Forelimb muscle (tissue), 1 donor: Measurements from ENCODE around the gene TTC28. TPM values are rescaled to one million over a fixed set of nuclear protein-coding genes. Genes with fewer than 3 reads are reported as not detected.

Experiments
- DNase-seq: peaks from one replicate; pipeline ENCODE4 v3.0.0-alpha.2; 2013; ENCODE audit warnings: low read depth
- polyA plus RNA-seq: library from polyadenylated mRNA; unstranded; fragments of 120-200 nt; gene quantifications from one replicate; pipeline ENCODE4 v1.2.1, GENCODE V29; 2013; ENCODE audit not compliant: insufficient read length

TTC28 gene
- polyA plus RNA-seq, 1 donor = 24.9 TPM

- no peak for DNase-seq
These were observed 654.3 kb downstream of the TTC28 start for GRCh38 chr22:28025333-28025732.

- DNase-seq = no peak
These were observed 655.2 kb downstream of the TTC28 start for GRCh38 chr22:28024422-28024888.

- DNase-seq = no peak
These were observed 655.9 kb downstream of the TTC28 start for GRCh38 chr22:28023774-28024173.

GRCh38 chr22:28023036-28023435, 656.6 kb downstream of the TTC28 start:
- no peak for DNase-seq

- no peak for DNase-seq
These were observed 657.5 kb downstream of the TTC28 start for GRCh38 chr22:28021998-28022660.

GRCh38 chr22:28021116-28021997, 658.3 kb downstream of the TTC28 start:
- DNase-seq = no peak

- DNase-seq = no peak
These were observed 659.5 kb downstream of the TTC28 start for GRCh38 chr22:28019881-28020861.

GRCh38 chr22:28019360-28019759, 660.3 kb downstream of the TTC28 start:
- DNase-seq = no peak

- no peak for DNase-seq
These were observed 661.1 kb downstream of the TTC28 start for GRCh38 chr22:28018461-28018927.

- DNase-seq = no peak
These were observed 661.8 kb downstream of the TTC28 start for GRCh38 chr22:28017859-28018258.

- no peak for DNase-seq
These were observed 662.2 kb downstream of the TTC28 start for GRCh38 chr22:28017558-28017820.

GRCh38 chr22:28016781-28017557, 662.7 kb downstream of the TTC28 start:
- no peak for DNase-seq

GRCh38 chr22:28015676-28016601, 663.7 kb downstream of the TTC28 start:
- no peak for DNase-seq

GRCh38 chr22:28015046-28015425, 664.6 kb downstream of the TTC28 start:
- no peak for DNase-seq

- DNase-seq = no peak
These were observed 665.2 kb downstream of the TTC28 start for GRCh38 chr22:28014211-28015045.

GRCh38 chr22:28013611-28014010, 666.0 kb downstream of the TTC28 start:
- DNase-seq = no peak

GRCh38 chr22:28012832-28013460, 666.7 kb downstream of the TTC28 start:
- DNase-seq = no peak

- peak; percentile 40 for DNase-seq
These were observed 670.3 kb downstream of the TTC28 start for GRCh38 chr22:28009272-28009827.
